Activated CD8-positive, alpha-beta T cell treated with anti-CD3 and anti-CD28 coated beads, Interleukin-2, amount 10 ng/mL, durations not matched to agents 7 days and 5 days (primary cell): ENCODE measurements around the gene PDE4D. TPM values are rescaled to one million over a fixed set of nuclear protein-coding genes. Genes with fewer than 3 reads are reported as not detected.

Source experiments
- ATAC-seq: fragments of 150-1000 bp; cut with Tn5 transposase; one replicate; pipeline ENCODE4 v1.10.0; 2021; ENCODE audit warnings: moderate library complexity
- CTCF ChIA-PET: fragments of 350-600 bp; sonication (Branson Sonifier 250); formaldehyde crosslinking; loops from one replicate; lab custom pipeline; 2021; ENCODE audit warnings: antibody characterized with exemption; lab: Charles Lee
- POLR2A ChIA-PET: fragments of 350-600 bp; sonication (Branson Sonifier 250); formaldehyde crosslinking; loops from one replicate; lab custom pipeline; 2021; ENCODE audit warnings: antibody characterized with exemption; lab: Charles Lee
- DNase-seq: peaks from one replicate; pipeline ENCODE4 v3.0.0-alpha.2; 2020
- H3K27ac Mint-ChIP-seq: one replicate; pipeline ENCODE4 v1.8.0; 2021; ENCODE audit warnings: mild to moderate bottlenecking, mixed read lengths
- H3K27me3 Mint-ChIP-seq: one replicate; pipeline ENCODE4 v1.8.0; 2021; ENCODE audit warnings: low read depth, mixed read lengths
- H3K36me3 Mint-ChIP-seq: one replicate; pipeline ENCODE4 v1.8.0; 2021; ENCODE audit warnings: low read depth, mixed read lengths
- H3K4me1 Mint-ChIP-seq: one replicate; pipeline ENCODE4 v1.8.0; 2021; ENCODE audit warnings: low read depth, mixed read lengths
- H3K4me3 Mint-ChIP-seq: one replicate; pipeline ENCODE4 v1.8.0; 2021; ENCODE audit warnings: mild to moderate bottlenecking, mixed read lengths
- H3K9me3 Mint-ChIP-seq: one replicate; pipeline ENCODE4 v1.8.0; 2022; ENCODE audit warnings: mixed read lengths; ENCODE audit not compliant: insufficient read depth
- total RNA-seq, 2 experiments: library from RNA; stranded (reverse); gene quantifications; one replicate each; pipeline ENCODE4 v1.2.3, GENCODE V29; 2021

Gene PDE4D
- total RNA-seq, 2 experiments from 2014 or later, result 65.4 to 70.7 TPM

GRCh38 chr5:59276917-59277372, 616.6 kb downstream of the PDE4D start:
- no peaks in the 10 kb centered on the region for H3K36me3 Mint-ChIP-seq
- ATAC-seq, result no peak
- CTCF ChIA-PET, result no interaction called here
- DNase-seq, result no peak
- peaks cover 32% of the 10 kb centered on the region for H3K27me3 Mint-ChIP-seq
- peaks cover 10% of the 10 kb centered on the region for H3K4me1 Mint-ChIP-seq
- H3K9me3 Mint-ChIP-seq, result no peaks in the 10 kb centered on the region
- no peak overlapping the region for H3K27ac Mint-ChIP-seq
- no peak overlapping the region for H3K4me3 Mint-ChIP-seq
- POLR2A ChIA-PET, result no interaction called here

- ChIA-PET CTCF (no interaction called here), POLR2A (no interaction called here)
Measured at GRCh38 chr5:59276325-59276675, 617.2 kb downstream of the PDE4D start.

DNA sequence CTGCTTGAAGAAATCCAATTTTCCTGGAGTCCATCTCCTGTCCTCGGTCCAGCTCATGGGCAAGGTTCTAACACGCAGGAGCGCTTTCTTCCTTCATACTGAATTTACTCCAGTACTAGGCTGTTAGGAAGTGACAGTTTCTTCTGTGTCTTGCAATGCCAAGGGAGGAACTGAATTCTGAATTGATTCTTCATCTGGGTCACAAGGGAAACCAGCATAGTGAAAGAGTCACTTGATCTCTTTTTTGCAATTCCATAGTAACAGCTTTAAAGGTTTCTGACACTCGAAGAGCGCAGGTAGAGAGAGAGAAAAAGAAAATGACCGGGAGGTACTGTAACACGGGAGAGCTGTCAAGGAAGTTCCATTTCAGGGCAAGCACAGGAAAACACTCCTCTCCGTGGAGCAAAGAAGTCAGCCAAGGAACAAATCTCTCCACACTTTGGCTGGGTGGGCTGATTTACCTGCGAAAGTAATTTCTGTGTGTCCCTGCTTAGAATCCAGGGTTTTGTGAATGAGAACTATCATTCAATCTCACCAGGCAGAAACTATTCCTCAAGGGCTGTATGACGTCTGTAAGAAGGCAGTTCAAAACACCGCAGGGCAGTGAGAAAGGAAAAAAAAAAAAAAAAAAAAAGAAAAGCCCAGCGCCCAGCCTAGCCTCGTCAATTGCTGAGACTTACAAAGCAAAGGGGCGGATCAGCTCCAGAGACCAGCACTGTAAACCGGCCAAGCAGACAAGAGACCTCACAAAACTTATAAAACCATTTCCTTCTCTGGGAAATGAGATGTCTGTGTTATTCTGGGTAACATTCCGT, 617.8 kb downstream of the PDE4D start:
- Mint-ChIP-seq H3K4me3 (peak overlapping the region; percentile 26), H3K27ac (no peak overlapping the region), H3K9me3 (no peaks in the 10 kb centered on the region), H3K36me3 (no peaks in the 10 kb centered on the region), H3K4me1 (peaks cover 10% of the 10 kb centered on the region), H3K27me3 (peaks cover 26% of the 10 kb centered on the region)
- ATAC-seq (peak; percentile 27), DNase-seq (no peak)
- ChIA-PET CTCF (interaction anchor here (1.0 kb wide), 1 partner anchor 87 kb away, joined by 4 read pairs; no protein-coding TSS in a partner anchor), POLR2A (no interaction called here)

More at GRCh38 chr5:59276325-59276675, 617.2 kb downstream of the PDE4D start:
- Mint-ChIP-seq H3K4me1 (peaks cover 10% of the 10 kb centered on the region), H3K36me3 (no peaks in the 10 kb centered on the region), H3K9me3 (no peaks in the 10 kb centered on the region), H3K27me3 (peaks cover 30% of the 10 kb centered on the region), H3K4me3 (no peak overlapping the region), H3K27ac (no peak overlapping the region)
- ATAC-seq (no peak), DNase-seq (no peak)

DNA sequence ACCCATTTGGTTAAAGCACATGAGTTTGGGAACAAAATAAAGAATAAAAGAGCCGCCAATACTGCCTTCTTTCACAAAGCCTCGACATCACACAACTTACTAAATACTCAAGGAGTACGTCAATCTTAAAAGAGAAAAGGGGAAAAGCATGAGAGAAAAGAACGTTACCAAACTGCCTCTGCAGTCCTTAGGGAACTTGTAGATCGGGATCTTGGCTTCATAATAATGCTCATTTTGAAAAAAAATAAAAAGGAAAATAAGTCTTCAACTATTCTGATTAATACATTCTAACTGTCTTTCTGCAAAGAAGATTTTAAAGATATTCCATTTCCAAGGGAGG, 618.4 kb downstream of the PDE4D start:
- peaks cover 10% of the 10 kb centered on the region for H3K4me1 Mint-ChIP-seq
- DNase-seq (no peak), ATAC-seq (no peak)
- H3K27me3 Mint-ChIP-seq, result peaks cover 26% of the 10 kb centered on the region
- H3K27ac Mint-ChIP-seq, result no peak overlapping the region
- CTCF ChIA-PET, result interaction anchor here (1.0 kb wide), 1 partner anchor 87 kb away, joined by 4 read pairs; no protein-coding TSS in a partner anchor
- H3K4me3 Mint-ChIP-seq, result no peak overlapping the region
- POLR2A ChIA-PET, result no interaction called here
- H3K9me3 Mint-ChIP-seq, result no peaks in the 10 kb centered on the region
- no peaks in the 10 kb centered on the region for H3K36me3 Mint-ChIP-seq

DNA sequence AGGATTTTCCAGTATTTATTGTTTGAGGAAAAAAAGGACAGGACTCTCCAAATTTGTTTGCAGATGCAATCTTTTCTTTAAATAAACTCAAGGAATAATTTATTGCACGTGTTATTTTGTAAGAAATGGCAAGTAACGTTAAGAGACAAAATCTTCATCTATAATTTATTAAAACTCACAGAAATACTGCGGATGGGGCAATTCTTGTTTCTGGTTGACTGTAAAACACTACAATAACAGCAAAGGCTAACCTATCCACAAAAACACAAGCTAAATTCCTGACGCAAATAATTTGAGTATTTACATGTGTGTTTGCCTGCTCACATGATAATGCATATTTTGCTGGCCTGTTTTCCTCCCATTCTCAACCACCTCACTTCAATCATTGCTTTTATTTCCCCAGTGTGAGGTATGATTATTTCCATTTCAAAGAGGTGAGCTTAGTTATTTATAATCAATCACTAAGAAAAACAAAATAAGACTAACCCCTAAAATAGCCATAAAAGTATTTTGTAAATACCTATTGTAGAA, 619.4 kb downstream of the PDE4D start:
- Mint-ChIP-seq H3K4me1 (peaks cover 10% of the 10 kb centered on the region), H3K27me3 (peaks cover 24% of the 10 kb centered on the region), H3K9me3 (no peaks in the 10 kb centered on the region), H3K4me3 (no peak overlapping the region), H3K36me3 (no peaks in the 10 kb centered on the region), H3K27ac (no peak overlapping the region)
- no peak for ATAC-seq
- POLR2A ChIA-PET, result no interaction called here
- CTCF ChIA-PET, result interaction anchor here (0.7 kb wide), 1 partner anchor 388 kb away, joined by 3 read pairs; no protein-coding TSS in a partner anchor
- no peak for DNase-seq

GRCh38 chr5:59272809-59273427, 620.6 kb downstream of the PDE4D start:
- ChIA-PET CTCF (no interaction called here), POLR2A (no interaction called here)
- Mint-ChIP-seq H3K9me3 (no peaks in the 10 kb centered on the region), H3K36me3 (no peaks in the 10 kb centered on the region), H3K27me3 (peaks cover 24% of the 10 kb centered on the region), H3K4me3 (no peak overlapping the region), H3K27ac (no peak overlapping the region), H3K4me1 (peaks cover 10% of the 10 kb centered on the region)
- ATAC-seq (no peak), DNase-seq (no peak)

DNA sequence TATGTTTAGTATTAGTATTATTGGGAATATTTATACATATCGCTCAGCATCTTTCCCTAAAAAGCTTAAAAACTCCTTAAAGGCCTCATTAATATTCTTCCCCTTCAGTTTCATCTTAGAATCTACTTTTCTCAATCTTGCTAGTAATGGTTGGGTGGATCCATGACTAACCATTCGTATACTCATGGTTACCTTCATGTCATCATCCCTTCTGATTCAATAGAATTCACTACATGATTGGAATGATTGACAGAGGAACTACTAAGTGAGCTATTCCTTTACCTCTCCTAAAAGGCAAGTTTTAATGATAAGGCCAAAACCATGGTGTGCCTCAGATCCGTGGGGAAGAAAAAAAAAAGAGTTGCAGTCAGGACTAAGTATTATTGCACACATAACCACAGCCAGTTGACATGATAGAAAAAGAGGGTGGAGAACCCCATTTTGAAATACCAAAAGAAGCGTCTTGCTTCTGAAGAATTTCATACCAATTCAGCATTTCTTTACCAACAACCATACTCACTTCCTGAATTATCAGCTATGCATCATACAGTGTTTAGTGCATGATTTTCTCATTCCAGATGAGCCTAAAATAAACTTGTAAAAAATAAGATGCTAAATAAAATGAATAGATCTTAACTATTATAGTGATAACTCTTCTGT, 624.6 kb downstream of the PDE4D start:
- DNase-seq (no peak), ATAC-seq (no peak)
- no peaks in the 10 kb centered on the region for H3K4me1 Mint-ChIP-seq
- peaks cover 6% of the 10 kb centered on the region for H3K27me3 Mint-ChIP-seq
- H3K36me3 Mint-ChIP-seq, result no peaks in the 10 kb centered on the region
- H3K4me3 Mint-ChIP-seq, result no peak overlapping the region
- no peak overlapping the region for H3K27ac Mint-ChIP-seq
- H3K9me3 Mint-ChIP-seq, result no peaks in the 10 kb centered on the region
- POLR2A ChIA-PET, result no interaction called here
- CTCF ChIA-PET, result no interaction called here

- ChIA-PET POLR2A (interaction anchor here (0.7 kb wide), 1 partner anchor 288 kb away, joined by 3 read pairs; no protein-coding TSS in a partner anchor), CTCF (no interaction called here)
- no peak overlapping the region for H3K4me3 Mint-ChIP-seq
- H3K4me1 Mint-ChIP-seq, result no peaks in the 10 kb centered on the region
- no peak for DNase-seq
- H3K36me3 Mint-ChIP-seq, result no peaks in the 10 kb centered on the region
- no peaks in the 10 kb centered on the region for H3K9me3 Mint-ChIP-seq
- ATAC-seq, result no peak
- no peak overlapping the region for H3K27ac Mint-ChIP-seq
- peaks cover 5% of the 10 kb centered on the region for H3K27me3 Mint-ChIP-seq
Measured at GRCh38 chr5:59267033-59267432, 626.5 kb downstream of the PDE4D start.

DNA sequence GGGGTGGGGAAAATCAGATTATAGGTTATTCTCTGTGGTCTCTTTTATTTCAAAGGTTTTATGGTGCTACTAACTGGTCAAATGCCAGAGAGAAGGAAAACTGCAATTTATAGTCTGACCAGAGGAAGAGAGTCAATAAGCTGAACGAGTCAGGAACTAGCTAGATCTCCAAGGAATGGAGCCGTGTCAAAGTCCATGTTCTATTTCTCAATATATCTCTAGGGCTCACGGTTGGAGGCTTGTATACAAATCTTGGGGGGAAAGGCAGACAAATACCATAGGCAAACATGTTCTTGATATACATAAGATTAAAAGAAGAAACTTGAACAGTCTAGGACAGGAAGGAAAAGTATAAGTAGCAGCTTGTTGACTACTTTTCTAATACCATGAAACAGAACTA, 627.1 kb downstream of the PDE4D start:
- ATAC-seq (no peak), DNase-seq (no peak)
- no peaks in the 10 kb centered on the region for H3K4me1 Mint-ChIP-seq
- no peaks in the 10 kb centered on the region for H3K36me3 Mint-ChIP-seq
- no peaks in the 10 kb centered on the region for H3K9me3 Mint-ChIP-seq
- no peak overlapping the region for H3K4me3 Mint-ChIP-seq
- ChIA-PET CTCF (interaction anchor here (2.6 kb wide), 1 partner anchor 78 kb away, joined by 7 read pairs; no protein-coding TSS in a partner anchor), POLR2A (interaction anchor here (0.7 kb wide), 1 partner anchor 289 kb away, joined by 3 read pairs; no protein-coding TSS in a partner anchor)
- H3K27me3 Mint-ChIP-seq, result peaks cover 5% of the 10 kb centered on the region
- H3K27ac Mint-ChIP-seq, result no peak overlapping the region

DNA sequence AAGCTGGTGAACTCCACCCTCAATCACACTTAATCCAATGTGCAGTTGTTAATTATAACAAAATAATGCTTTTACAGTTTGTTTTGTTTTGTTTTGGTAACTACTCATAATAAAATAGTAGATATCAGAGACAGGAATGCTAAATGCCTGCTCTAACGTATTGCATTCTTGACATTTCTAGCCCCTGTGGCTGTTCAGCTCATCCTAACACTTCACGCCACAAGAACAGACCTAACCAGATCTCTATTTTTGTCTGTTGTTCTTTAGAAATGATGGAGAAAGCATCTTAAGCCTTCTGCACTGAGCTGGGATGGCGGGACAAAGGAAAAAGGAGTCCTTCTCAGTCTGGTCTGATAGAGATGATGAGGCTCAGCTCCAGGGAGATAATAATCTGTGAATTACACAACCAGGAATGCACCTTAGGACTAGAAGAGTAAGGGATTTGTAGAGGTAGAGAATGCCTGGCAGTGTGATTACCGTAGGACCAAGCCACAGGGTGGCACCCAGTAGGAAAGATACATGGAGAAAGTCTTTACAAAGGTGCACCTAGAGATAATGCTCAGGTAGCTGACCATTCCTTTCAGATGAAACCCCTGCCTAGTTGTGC, 628.8 kb downstream of the PDE4D start:
- CTCF ChIA-PET, result interaction anchor here (1.1 to 2.6 kb wide), 2 partner anchors 74 to 76 kb away, joined by 3 to 7 read pairs; no protein-coding TSS in a partner anchor
- no peaks in the 10 kb centered on the region for H3K4me1 Mint-ChIP-seq
- H3K27ac Mint-ChIP-seq, result no peak overlapping the region
- H3K4me3 Mint-ChIP-seq, result no peak overlapping the region
- POLR2A ChIA-PET, result no interaction called here
- ATAC-seq (no peak), DNase-seq (no peak)
- no peaks in the 10 kb centered on the region for H3K36me3 Mint-ChIP-seq
- H3K27me3 Mint-ChIP-seq, result peaks cover 8% of the 10 kb centered on the region
- no peaks in the 10 kb centered on the region for H3K9me3 Mint-ChIP-seq

DNA sequence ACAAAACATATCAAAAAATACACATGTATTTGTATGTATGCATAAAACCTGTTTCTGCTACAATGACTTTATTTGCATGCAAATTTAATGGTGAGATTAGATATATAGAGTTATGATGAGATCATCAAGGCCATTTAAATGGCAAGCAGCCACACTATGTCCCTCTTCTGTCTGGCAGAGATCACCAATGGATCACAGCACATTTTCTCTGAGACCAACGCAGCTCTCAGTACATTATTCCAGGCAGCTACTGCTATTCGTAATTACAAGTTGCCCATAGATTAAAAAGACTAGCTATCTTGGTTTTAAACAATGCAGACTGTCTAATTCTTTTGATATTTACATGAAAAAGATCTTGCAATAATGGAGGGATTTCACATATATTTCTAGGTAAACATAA, 629.5 kb downstream of the PDE4D start:
- Mint-ChIP-seq H3K36me3 (no peaks in the 10 kb centered on the region), H3K9me3 (no peaks in the 10 kb centered on the region), H3K27ac (no peak overlapping the region), H3K4me1 (no peaks in the 10 kb centered on the region), H3K27me3 (peaks cover 8% of the 10 kb centered on the region), H3K4me3 (no peak overlapping the region)
- no peak for DNase-seq
- no peak for ATAC-seq
- ChIA-PET CTCF (interaction anchor here (2.6 kb wide), 1 partner anchor 75 kb away, joined by 7 read pairs; no protein-coding TSS in a partner anchor), POLR2A (no interaction called here)
